HG02970 (cell line): ENCODE results near the gene ADH4.
"Not testable (repeated sequence)": the region's sequence is repeated elsewhere in the genome, so short reads cannot be mapped to it uniquely, and the experiment has no call there.

Source experiments
- ATAC-seq: cut with Tn5 transposase; IDR thresholded peaks from one replicate; pipeline ENCODE4 v1.9.1; 2021; ENCODE audit warnings: mild to moderate bottlenecking, moderate library complexity, moderate number of reproducible peaks; ENCODE audit not compliant: unreplicated experiment, low FRiP score

The ADH4 gene

GRCh38 chr4:99135541-99136162, 8.4 kb downstream of the ADH4 start:
- ATAC-seq = no peak

GRCh38 chr4:99134586-99134985, 9.5 kb downstream of the ADH4 start:
- ATAC-seq = no peak

- no peak for ATAC-seq
Measured at GRCh38 chr4:99131378-99131777, 12.7 kb downstream of the ADH4 start.

GRCh38 chr4:99126376-99126775, 17.7 kb downstream of the ADH4 start:
- no peak for ATAC-seq

- ATAC-seq = no peak
Measured at GRCh38 chr4:99121008-99121407, 23.1 kb downstream of the ADH4 start.

GRCh38 chr4:99120501-99120900, 23.6 kb downstream of the ADH4 start:
- ATAC-seq = no peak

GRCh38 chr4:99117876-99118693, 26.0 kb downstream of the ADH4 start:
- no peak for ATAC-seq

GRCh38 chr4:99117122-99117841, 26.8 kb downstream of the ADH4 start:
- not testable (repeated sequence) for ATAC-seq

- not testable (repeated sequence) for ATAC-seq
Measured at GRCh38 chr4:99109286-99109685, 34.8 kb downstream of the ADH4 start.

GRCh38 chr4:99104153-99104552, 39.9 kb downstream of the ADH4 start:
- ATAC-seq = no peak

GRCh38 chr4:99103166-99103565, 40.9 kb downstream of the ADH4 start:
- ATAC-seq = no peak

GRCh38 chr4:99102634-99103033, 41.5 kb downstream of the ADH4 start:
- no peak for ATAC-seq

GRCh38 chr4:99100876-99101275, 43.2 kb downstream of the ADH4 start:
- no peak for ATAC-seq

GRCh38 chr4:99099814-99100213, 44.3 kb downstream of the ADH4 start:
- not testable (repeated sequence) for ATAC-seq

- ATAC-seq = no peak
Measured at GRCh38 chr4:99099311-99099710, 44.8 kb downstream of the ADH4 start.

- ATAC-seq = not testable (repeated sequence)
Measured at GRCh38 chr4:99091841-99092240, 52.3 kb downstream of the ADH4 start.

- ATAC-seq = no peak
Measured at GRCh38 chr4:99091216-99091575, 52.9 kb downstream of the ADH4 start.

- no peak for ATAC-seq
Measured at GRCh38 chr4:99090481-99091215, 53.4 kb downstream of the ADH4 start.

- ATAC-seq = peak; percentile 98
Measured at GRCh38 chr4:99088481-99089365, 55.4 kb downstream of the ADH4 start, which contains the start of gene ADH5. ADH5 (minus strand) TSS chr4:99088788; CDS start chr4:99088700, 88 bp downstream.

GRCh38 chr4:99088023-99088449, 56.1 kb downstream of the ADH4 start:
- ATAC-seq = no peak
